A673 (cell line): ENCODE data around the gene PCNT.

Experiments used
- CTCF ChIP-seq: fragments of 300-800, 200-600 bp; sonication (generic); conservative IDR thresholded peaks from 2 replicates; pipeline ENCODE4 v1.5.1; 2017; ENCODE audit warnings: low read depth, mild to moderate bottlenecking, antibody characterized with exemption, low read length, moderate library complexity, mixed read lengths
- EZH2 ChIP-seq: fragments of 200-600 bp; sonication (generic); IDR thresholded peaks from 2 replicates; pipeline ENCODE4 v1.6.1; 2017; ENCODE audit warnings: borderline replicate concordance, low read depth, mild to moderate bottlenecking, mixed read lengths, antibody characterized with exemption, low read length; ENCODE audit not compliant: poor library complexity, severe bottlenecking

- TF ChIP-seq CTCF (no peak), EZH2 (no peak)
Observed at GRCh38 chr21:46350981-46351380, 27.0 kb downstream of the PCNT start.
